Heart left ventricle (tissue), 13 donors: ENCODE data around the gene ENAM.

Experiments used
- CTCF ChIP-seq, 12 donors: fragments of 200-600 bp; sonication (generic) in 4 of 12; IDR thresholded peaks; one replicate each; pipeline versions ENCODE4 v1.5.0 to v1.8.0; 2018 to 2022; ENCODE audit warnings: antibody characterized with exemption in 12 of 12, mild to moderate bottlenecking in 5 of 12
- POLR2A ChIP-seq, 2 donors: fragments of 450-650 bp; IDR thresholded peaks; one replicate each; pipeline ENCODE4 v1.6.1; 2017; ENCODE audit warnings: antibody characterized with exemption in 2 of 2, mild to moderate bottlenecking in 2 of 2, moderate library complexity in 2 of 2
- donor health status: ischemic (EF 13 %, LVEDD 7.1; RV severe dilation, severe dysfunction).
- donor health status: DM: no; HTN: yes; CAD: no.
- donor health status: DM: no; HTN: no; CAD: no.
- donor health status: ischemic (EF 25% LVEDD 6.9; RV normal size, moderate dysfunction).
- donor health status: ischemic (EF 25% LVEDD 5.7; RV mildly dilated, moderate dysfunction).
- donor health status: ischemic (EF 35%, LVEDD 5.7; RV mildly dilated, moderate dysfunction).
- donor health status: nonischemic (EF 11% LVEDD 7.7; RV severe dilation, severe dysfunction).
- donor health status: DM: yes; HTN: yes; CAD: no.
- donor health status: PGD.
- donor health status: ischemic (EF 29% LVEDD 5.4; RV normal size, mild dysfunction).
- donor health status: nonischemic (EF 23%, LVEDD 6.1; RV moderate dilation, normal function).

GRCh38 chr4:70654605-70655011, 26.1 kb downstream of the ENAM start:
- no peak for TF ChIP-seq CTCF (IDR thresholded peaks at IDR 0.05)
- no peak for TF ChIP-seq POLR2A (IDR thresholded peaks at IDR 0.05)
